GM18909 (cell line): ENCODE results near the gene IFIT1.

Source experiments
- ATAC-seq: cut with Tn5 transposase; IDR thresholded peaks from one replicate; pipeline ENCODE4 v1.9.1; 2021; ENCODE audit warnings: mild to moderate bottlenecking; ENCODE audit not compliant: unreplicated experiment, poor library complexity

The IFIT1 gene, protein sequence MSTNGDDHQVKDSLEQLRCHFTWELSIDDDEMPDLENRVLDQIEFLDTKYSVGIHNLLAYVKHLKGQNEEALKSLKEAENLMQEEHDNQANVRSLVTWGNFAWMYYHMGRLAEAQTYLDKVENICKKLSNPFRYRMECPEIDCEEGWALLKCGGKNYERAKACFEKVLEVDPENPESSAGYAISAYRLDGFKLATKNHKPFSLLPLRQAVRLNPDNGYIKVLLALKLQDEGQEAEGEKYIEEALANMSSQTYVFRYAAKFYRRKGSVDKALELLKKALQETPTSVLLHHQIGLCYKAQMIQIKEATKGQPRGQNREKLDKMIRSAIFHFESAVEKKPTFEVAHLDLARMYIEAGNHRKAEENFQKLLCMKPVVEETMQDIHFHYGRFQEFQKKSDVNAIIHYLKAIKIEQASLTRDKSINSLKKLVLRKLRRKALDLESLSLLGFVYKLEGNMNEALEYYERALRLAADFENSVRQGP

DNA sequence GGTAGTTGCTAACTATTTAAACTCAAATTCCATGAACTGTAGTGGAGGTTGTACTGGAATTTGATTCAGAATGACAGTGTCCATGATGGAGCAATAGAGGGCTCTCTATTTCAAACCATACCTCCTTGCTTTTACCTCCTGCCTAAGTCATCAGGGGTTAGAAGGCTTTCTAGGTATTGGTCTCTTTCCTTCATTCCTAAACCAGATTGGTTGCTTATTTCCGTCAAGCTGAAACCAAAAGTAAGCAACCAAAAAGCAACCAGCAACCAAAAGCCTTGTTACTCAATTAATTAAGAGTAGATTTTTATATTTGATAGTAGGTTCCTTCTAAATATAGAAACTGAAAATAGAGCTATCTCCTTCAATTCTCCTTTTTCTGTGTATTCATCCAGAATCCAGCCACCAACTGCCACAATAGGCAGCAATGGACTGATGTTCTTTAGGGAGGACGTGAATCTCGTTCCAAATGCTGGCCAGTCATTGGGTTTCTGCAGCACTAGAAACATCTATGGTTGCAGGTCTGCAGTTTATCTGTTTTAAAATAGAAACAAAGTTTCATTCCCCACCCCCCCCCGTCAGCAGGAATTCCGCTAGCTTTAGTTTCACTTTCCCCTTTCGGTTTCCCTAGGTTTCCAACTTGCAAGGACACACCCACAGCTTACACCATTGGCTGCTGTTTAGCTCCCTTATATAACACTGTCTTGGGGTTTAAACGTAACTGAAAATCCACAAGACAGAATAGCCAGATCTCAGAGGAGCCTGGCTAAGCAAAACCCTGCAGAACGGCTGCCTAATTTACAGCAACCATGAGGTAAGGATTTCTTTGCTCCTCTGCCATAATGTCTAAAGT lies at the start of gene IFIT1:
Gene IFIT1, plus strand, starts transcription at position 717 of the 850 bp plus-strand sequence. Its CDS starts 90 bp downstream, at position 807.
- peak; percentile 86 for ATAC-seq

DNA sequence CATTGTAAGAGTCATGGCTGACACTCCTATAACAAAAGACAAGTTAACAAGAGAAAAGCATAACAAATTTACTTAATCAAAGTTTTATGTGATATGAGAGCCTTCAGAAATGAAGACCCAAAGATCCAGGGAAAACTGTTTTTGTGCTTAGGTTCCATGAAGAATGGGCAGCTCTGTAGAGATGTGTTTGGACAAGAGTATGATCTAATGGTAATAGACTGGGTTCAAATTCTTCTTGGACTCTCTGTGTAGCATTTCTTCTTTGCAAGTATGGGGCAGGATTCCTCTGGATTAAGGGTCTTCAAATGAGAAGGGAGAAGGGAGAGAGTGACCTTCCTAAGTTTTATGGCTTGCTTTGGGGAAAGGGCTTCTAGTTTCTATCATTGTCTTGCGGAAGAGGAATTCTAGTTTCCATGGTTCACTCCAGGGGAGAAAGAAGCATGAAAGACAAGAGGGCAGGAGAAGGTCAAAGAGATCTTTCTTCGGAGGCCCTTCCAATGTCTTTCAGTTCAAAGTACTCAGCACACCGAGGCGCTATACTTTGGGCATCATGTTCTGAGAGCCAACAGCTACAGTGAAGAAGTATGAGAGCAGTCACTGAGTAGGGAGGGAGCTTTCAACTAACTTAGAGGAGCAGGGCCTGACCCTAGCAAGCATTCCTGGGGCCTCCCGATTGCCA lies 49.2 kb upstream of the IFIT1 start:
- ATAC-seq = no peak

DNA sequence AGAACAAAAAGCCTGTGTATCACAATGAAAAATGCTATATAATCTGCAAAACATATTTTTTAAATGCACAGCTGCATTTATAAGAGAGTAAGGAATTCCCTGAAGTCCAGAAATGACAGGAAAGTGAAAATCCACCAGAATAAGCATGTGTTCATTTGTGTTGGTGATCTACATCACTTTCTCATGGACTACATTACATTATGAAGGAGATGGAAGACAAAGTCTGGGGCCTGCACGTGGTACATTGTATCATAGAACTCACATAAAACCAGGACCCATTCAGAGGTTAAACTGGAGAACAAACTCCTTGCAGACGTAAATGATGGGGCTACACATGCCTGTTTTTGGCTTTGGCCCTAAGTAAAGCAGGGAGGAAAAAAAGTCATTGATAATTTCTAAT lies 48.3 kb upstream of the IFIT1 start:
- no peak for ATAC-seq

DNA sequence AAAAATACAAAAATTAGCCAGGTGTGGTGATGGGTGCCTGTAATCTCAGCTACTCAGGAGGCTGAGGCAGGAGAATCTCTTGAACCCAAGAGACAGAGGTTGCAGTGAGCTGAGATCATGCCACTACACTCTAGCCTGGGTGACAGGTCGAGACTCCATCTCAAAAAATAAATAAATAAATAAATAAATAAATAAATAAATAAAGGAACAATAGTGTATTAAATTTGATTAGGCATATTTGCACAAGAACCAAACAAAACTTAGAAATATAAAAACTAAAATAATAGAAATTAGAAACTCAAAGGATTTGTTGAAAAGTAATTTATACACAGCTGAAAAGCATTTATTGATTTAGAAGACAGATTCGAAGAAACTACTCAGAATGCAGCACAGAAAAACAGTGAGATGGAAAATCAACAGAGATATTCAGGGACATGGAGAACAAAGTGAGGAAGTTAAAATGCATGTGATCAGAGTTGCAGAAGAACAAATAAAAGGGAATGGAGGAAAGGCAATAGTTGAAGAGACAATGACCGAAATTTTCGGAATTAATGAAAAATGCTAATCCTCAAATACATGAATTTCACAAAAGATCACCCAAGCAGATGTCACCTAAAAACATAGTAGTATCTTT lies 46.9 kb upstream of the IFIT1 start:
- ATAC-seq = no peak

DNA sequence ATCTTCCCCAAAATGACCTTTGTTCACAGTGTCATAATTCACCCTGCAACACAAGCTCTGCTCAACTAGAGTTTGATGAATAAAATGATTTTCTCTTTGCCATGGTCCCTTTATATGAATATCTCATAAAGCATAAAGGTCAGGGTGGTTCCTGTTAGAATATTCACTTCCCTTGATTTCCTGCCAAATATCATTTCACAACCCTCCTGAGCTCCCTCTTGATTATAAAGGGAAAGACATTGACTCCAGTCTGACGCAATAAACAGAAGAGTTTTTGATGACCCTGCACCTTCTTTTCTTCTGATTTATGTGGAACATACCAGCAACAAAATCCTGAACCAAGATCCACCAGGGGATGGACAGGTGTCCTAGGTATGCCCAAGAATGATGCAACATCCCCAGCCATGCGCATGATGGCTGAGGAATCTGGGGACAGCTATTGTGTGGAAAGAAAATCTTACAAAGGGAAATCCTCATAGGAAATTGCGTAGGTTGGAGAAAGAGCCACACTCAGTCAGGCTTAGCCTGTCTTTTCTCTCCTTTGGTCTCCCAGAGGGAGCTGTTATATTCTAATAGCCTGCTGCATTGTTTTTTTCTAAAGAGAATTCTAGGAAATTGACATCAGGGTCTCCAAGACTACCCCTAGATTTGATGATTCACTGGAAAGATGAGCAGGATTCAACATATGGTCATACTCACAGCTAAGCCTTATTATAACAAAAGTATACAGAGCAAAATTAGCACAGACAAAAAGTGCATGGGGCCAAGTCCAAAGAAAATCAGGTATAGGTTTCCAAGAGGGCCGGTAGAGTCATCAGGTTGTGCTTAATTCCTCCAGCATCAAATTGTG lies 45.8 kb upstream of the IFIT1 start:
- no peak for ATAC-seq

DNA sequence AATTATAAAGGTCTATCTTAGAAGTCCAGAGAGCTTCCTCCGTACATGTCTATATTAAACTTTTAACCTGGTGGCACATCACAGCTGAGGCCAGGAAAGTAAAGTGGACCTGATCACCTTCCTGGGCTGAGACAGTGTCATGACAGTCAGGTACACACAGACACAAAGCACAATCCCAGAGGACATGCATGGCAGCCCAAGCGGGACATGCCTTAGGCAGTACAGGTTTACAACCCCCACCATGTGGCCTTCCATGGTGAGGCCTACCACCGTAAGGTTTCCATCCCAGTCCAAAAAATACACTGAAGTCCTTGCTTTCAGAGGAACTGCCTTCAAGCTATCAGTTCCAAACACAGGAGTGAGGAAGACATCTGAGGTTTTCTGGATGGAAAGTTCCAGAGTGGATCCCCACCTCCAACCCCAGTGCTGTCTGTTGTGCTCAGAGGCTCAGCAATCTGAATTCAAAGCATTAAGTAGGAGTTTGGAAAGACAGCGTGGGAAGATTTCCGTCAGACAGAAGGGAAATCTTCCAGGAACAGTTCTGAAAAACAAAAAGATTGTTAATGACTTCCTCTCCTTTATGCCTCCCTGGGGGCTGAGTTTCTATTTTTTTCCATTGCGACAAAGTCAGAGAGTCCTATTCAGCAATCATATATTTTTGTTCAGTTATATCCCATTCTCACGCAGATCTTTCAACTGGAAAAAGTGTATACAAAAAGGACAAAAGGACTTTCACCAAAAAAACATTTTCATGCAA lies 44.5 kb upstream of the IFIT1 start:
- no peak for ATAC-seq

DNA sequence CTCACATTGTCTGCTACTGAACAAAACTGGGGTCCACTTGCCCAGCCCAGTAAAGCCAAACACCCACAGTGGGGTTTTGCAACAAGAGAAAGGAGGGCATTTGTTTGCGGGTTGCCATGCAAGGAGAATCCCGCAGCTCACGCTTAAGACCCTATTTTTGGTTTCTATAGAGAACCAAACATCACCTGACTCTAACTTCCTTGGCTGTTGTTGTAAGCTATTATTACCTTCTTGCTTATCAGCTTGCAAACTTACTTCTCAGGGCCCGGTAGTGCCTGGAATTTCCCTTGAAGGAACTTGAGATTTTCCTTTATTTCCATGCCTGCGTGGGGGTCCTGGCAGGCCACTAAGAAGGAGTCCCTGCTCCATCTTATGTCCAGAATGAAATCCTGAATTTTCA lies 43.9 kb upstream of the IFIT1 start:
- ATAC-seq = no peak

DNA sequence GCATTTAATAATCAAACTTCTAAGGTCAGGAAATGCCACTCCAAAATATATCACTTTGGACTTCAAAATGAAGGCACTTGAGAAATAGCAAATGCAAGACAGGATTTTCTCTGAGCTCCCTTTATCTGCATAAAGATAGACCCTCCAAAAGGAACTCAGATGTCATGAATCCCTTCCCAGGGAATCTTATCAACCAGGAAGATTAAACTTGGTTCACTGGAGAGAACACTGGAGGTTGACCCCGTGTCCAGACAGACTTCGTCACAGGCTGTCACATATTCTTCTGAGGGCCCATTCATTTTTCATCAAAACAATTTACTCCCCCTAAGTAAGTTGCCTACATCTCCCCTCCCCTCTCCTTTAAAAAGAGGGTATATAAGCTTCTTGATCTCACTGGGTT lies 43.4 kb upstream of the IFIT1 start:
- no peak for ATAC-seq

DNA sequence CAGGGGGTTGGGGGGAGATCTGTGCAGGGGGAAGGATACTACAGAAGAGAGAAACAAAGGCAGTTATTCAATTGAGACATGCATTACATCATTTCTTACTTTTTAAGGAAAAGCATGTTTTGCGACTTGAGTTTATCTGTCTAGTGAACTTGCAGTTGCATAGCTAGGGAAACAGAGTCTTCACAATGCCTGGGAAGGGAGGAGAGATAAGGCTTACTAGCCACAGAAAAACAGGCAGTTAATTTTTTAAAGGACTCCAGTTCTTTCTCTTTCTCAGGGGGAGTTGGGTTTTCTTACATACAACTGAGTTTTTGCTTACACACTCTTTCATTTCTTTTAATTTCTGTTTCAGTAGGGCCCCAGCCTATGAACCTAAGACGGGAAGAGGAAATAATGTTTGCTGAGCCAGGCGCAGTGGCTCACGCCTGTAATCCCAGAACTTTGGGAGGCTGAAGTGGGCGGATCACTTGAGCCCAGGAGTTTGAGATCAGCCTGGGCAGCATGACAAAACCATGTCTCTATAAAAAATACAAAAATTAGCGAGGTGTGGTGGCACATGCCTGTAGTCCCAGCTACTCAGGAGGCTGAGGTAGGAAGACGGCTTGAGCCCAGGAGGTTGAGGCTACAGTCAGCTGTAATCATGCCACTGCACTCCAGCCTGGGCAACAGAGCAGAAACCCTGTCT lies 41.6 kb upstream of the IFIT1 start:
- peak; percentile 43 for ATAC-seq

DNA sequence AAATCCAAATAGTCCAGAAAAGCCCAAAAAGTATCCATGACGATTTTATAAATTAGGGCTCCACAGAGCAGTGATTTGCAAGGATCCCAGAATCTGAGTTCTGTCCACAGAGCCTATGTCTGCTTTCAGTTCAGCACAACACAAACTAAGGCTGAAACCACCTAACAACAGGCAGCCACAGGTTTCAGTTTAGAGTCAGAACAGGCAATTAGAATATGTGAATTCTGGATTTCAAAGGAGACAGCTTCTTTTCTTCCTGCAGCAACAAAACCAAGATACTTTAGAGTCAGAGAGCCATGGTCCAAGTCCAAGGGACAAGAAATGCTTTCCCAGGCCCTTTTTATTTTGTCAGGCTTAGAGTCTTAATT lies 41.0 kb upstream of the IFIT1 start:
- peak; percentile 84 for ATAC-seq

DNA sequence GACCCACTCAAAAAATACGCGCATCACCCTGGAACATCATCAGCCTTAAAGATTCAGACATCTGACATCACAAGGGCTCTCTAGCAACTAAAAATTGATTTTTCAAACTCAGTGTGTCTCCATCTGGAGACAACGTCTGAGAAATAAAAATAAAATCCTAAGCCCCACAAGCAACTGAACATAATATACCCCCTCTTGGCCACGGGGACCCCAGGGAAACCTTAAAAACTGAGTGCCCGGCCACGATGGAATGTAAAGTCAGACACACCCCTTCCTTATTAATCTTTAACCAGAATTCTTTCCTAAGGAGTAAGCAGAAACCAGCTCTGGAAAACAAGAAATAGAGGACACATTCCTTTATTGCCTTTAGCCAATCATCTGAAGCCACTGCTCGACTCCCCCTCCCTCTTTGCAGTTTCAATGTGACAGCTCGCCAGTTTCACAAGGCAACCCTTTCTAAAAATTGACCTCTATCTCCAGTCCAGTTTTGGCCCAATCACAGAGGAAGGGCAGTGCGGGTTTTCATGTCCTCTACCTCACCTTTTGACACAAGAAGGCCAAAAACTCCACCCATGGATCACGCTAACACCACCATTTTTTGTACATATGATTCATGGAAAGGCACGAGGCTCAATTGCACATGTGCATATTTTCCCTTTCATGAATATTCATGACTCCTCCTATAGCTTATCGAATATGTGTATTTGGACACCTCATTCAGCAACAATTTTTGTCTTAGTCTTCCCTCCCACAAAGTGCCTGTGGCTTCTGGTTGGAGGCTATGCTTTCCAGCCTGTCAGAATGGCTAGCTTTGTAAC lies 40.4 kb upstream of the IFIT1 start:
- peak; percentile 56 for ATAC-seq

DNA sequence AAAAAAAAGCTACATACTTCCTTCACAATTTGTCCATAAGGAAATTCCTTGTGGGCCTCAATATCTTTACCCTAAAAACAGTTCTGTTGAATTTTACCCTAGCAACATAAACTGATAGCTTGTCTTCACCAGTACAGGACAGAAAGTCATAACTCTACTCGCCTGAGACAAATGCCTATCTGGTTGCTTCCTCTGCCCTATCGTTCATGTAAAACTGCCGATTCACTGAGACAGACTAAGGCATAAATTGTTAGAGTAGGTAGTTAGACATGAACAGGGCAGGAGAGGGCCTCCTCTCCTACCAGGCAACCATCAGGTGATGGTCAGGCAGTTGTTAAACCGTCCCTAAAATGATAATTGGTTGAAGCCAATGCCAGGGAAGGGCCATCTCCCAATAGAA lies 39.6 kb upstream of the IFIT1 start:
- ATAC-seq = no peak

DNA sequence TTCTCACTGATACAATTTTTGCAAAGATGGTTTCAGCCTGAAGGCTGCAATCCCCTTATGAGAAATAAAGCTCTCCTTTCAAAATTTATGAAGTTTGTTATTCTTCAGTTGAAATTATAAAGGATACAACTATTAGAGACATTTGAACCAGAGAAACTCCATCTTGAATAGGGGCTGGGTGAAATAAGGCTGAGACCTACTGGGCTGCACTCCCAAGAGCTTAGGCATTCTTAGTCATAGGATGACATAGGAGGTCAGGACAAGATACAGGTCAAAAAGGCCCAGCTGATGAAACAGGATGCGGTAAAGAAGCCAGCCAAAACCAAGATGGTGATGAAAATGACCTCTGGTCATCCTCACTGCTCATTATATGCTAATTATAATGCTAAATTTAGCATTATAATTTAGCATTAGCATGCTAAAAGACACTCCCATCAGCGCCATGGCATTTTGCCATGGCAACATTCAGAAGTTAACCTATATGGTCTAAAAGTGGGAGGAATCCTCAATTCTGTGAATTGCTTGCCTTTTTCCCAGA lies 37.0 kb upstream of the IFIT1 start:
- no peak for ATAC-seq

DNA sequence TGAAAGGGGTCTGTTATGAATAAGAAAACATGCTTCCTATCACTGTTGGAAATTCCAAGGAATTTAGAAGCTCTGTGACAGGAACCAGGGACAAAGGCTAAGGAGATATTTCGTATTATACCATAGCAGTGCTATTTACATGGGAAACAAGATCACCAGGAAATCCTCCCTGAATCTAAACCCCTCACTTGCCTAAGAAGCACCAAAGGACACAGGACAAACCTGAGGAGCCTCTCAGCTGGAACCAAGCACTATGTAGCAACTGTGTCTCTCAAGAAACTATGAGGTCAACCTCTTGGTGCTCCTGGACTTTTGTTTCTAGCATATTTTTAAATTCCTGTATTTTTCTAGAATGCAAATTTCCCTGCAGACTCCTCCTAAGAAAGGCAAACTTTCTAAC lies 35.3 kb upstream of the IFIT1 start:
- ATAC-seq = no peak

DNA sequence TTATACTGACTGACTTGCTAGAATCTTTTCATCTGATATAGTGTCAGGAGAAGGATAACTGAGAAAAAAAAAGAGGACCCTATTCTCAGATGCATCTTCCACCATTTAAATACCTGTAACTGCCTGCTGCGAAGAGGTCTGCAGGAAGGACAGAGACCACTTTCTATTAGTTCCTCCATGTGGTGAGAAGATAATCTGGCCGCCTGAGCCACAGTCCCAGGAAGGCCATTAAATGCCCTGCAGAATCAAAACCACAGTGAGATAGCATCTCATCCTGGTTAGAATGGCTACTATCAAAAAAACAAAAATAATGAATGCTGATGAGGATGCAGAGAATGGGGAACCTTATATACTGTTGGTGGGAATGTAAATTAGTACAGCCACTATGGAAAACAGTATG lies 34.4 kb upstream of the IFIT1 start:
- ATAC-seq = no peak

DNA sequence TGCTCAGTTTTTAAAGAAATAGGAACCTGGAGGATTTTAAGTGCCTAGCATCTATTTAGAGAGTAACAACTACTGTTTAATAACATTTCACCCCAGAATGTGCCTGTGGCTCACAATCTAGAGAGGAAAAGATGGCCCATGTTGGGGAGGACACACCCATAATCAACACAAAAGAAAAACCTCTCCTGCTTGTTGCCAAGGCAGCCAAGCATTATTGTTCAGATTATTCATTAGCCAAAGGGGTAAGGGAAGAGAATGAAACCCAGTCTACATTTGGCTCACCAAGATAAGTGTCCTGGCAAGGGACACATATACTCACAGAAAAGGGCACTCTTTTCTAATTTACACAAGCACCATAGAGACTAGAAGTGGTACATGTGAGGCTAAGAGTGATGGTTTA lies 32.3 kb upstream of the IFIT1 start:
- no peak for ATAC-seq

DNA sequence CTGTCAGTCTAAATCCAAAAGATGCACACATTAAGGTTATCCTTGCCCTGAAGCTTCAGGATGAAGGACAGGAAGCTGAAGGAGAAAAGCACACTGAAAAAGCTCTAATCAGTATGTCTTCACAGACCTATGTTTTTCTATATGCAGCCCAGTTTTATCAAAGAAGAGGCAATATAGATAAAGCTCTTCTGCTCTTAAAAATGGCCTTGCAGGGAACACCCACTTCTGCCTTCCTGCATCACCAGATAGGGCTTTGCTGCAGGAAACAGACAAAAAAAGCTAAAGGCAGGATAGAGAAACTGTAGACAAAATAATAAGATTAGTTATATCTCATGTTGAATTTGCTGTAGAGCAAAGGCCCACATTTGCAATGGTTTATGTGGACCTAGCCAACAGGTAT lies 29.5 kb upstream of the IFIT1 start:
- no peak for ATAC-seq
